Panc1 (cell line): Measurements from ENCODE around the gene ARID5B. TPM values are rescaled to one million over a fixed set of nuclear protein-coding genes. Genes with fewer than 3 reads are reported as not detected.

ENCODE experiments used
- ATAC-seq: fragments of 200-7000 bp; cut with Tn5 transposase; 2 replicates; pipeline ENCODE4 v1.9.1; 2020; ENCODE audit warnings: mild to moderate bottlenecking, moderate library complexity
- BruUV-seq: library from RNA; stranded (reverse); fragments of 400-500 nt; replicated peaks from 2 replicates; lab custom pipeline; 2021; lab: Mats Ljungman, UMichigan
- CTCF ChIA-PET: fragments of 300-600 bp; sonication (Branson Sonifier 250); formaldehyde crosslinking; loops from one replicate; lab custom pipeline; 2022; ENCODE audit warnings: antibody characterized with exemption; lab: Charles Lee
- POLR2A ChIA-PET: fragments of 300-600 bp; sonication (Branson Sonifier 250); formaldehyde crosslinking; loops from one replicate; lab custom pipeline; 2022; ENCODE audit warnings: antibody characterized with exemption; lab: Charles Lee
- DNase-seq: peaks from one replicate; pipeline ENCODE4 v3.0.0-alpha.2; 2010; ENCODE audit warnings: low read depth, low spot score
- H3K27ac ChIP-seq: 2 replicates; pipeline ENCODE4 v1.5.1; 2011; ENCODE audit warnings: mild to moderate bottlenecking, low read length, inconsistent platforms
- H3K27me3 ChIP-seq: fragments of 200-500 bp; sonication (Bioruptor generic); 2 replicates; pipeline ENCODE4 v1.6.0; 2014; ENCODE audit warnings: low read length, inconsistent platforms; ENCODE audit not compliant: control insufficient read depth, insufficient read depth
- H3K36me3 ChIP-seq: fragments of 200-500 bp; sonication (Bioruptor generic); 2 replicates; pipeline ENCODE4 v1.5.1; 2014; ENCODE audit warnings: inconsistent platforms, mild to moderate bottlenecking, low read length, moderate library complexity; ENCODE audit not compliant: control insufficient read depth, insufficient read depth
- H3K4me1 ChIP-seq: 2 replicates; pipeline ENCODE4 v1.5.1; 2011; ENCODE audit warnings: inconsistent platforms, mild to moderate bottlenecking, low read length, moderate library complexity; ENCODE audit not compliant: control insufficient read depth, insufficient read depth
- H3K4me3 ChIP-seq, 2 experiments: 2 replicates each; pipeline ENCODE4 v1.5.1; 2011 to 2012; ENCODE audit warnings: low read depth in 2 of 2, low read length in 2 of 2, mild to moderate bottlenecking in 2 of 2, inconsistent platforms in 1 of 2, moderate library complexity in 1 of 2
- H3K9me3 ChIP-seq: fragments of 200-500 bp; sonication (Bioruptor generic); 2 replicates; pipeline ENCODE4 v1.5.1; 2014; ENCODE audit warnings: low read depth, mild to moderate bottlenecking, inconsistent platforms, low read length, moderate library complexity; ENCODE audit not compliant: control insufficient read depth, insufficient read depth
- CTCF ChIP-seq: fragments of 450-650 bp; IDR thresholded peaks from 2 replicates; pipeline ENCODE4 v1.5.1; 2017; ENCODE audit warnings: mild to moderate bottlenecking
- POLR2AphosphoS5 ChIP-seq: IDR thresholded peaks from 2 replicates; pipeline ENCODE4 v1.6.1; 2012; ENCODE audit warnings: mild to moderate bottlenecking, low read depth, low read length, moderate library complexity
- SIN3A ChIP-seq: IDR thresholded peaks from 2 replicates; pipeline ENCODE4 v1.6.1; 2012; ENCODE audit warnings: low read depth, mild to moderate bottlenecking, low read length, moderate library complexity, borderline replicate concordance; ENCODE audit not compliant: insufficient read depth
- TCF7L2 ChIP-seq: IDR thresholded peaks from 2 replicates; pipeline ENCODE4 v1.6.1; 2011; ENCODE audit warnings: mild to moderate bottlenecking, low read depth, low read length, inconsistent platforms
- in situ Hi-C: cut with HindIII; loops from 2 replicates; pipeline ENCODE4 v1.10.0; 2016; ENCODE audit warnings: low sequenced_read_pairs, low pct_unique_long_range_greater_than_20kb
- intact Hi-C: fragments of 100-400 bp; cut with micrococcal nuclease; formaldehyde crosslinking; loops from one replicate; pipeline ENCODE4 v1.10.0; 2022; ENCODE audit not compliant: unreplicated experiment
- total RNA-seq: library from RNA; stranded (reverse); gene quantifications from one replicate; pipeline ENCODE4 v1.2.1, GENCODE V29; 2021; ENCODE audit not compliant: unreplicated experiment
- TF ChIP-seq, protein P1 (sequence below), 2 experiments: IDR thresholded peaks; 2 replicates each; pipeline ENCODE4 v1.6.1; 2011 to 2012; ENCODE audit warnings: low read depth in 2 of 2, control low read depth in 1 of 2, low read length in 1 of 2, mild to moderate bottlenecking in 1 of 2, moderate library complexity in 1 of 2; ENCODE audit not compliant: insufficient read depth in 1 of 2

Gene ARID5B
- total RNA-seq, 1 experiment from 2014 or later: 22.7 TPM

GRCh38 chr10:62077330-62078015, 176.0 kb downstream of the ARID5B start:
- CTCF ChIA-PET: no interaction called here
- H3K27me3 ChIP-seq: no peaks in the 10 kb centered on the region
- in situ Hi-C loops: no loop called here
- BruUV-seq: no TSS peak
- H3K36me3 ChIP-seq: no peaks in the 10 kb centered on the region
- intact Hi-C loops: no loop called here
- peaks cover 30% of the 10 kb centered on the region for H3K4me1 ChIP-seq
- peak overlapping the region; percentile 60 for H3K27ac ChIP-seq
- DNase-seq (no peak), ATAC-seq (no peak)
- TF ChIP-seq SIN3A: no peak
- no peak for TF ChIP-seq POLR2AphosphoS5
- TF ChIP-seq TCF7L2: no peak
- TF ChIP-seq, protein P1, sequence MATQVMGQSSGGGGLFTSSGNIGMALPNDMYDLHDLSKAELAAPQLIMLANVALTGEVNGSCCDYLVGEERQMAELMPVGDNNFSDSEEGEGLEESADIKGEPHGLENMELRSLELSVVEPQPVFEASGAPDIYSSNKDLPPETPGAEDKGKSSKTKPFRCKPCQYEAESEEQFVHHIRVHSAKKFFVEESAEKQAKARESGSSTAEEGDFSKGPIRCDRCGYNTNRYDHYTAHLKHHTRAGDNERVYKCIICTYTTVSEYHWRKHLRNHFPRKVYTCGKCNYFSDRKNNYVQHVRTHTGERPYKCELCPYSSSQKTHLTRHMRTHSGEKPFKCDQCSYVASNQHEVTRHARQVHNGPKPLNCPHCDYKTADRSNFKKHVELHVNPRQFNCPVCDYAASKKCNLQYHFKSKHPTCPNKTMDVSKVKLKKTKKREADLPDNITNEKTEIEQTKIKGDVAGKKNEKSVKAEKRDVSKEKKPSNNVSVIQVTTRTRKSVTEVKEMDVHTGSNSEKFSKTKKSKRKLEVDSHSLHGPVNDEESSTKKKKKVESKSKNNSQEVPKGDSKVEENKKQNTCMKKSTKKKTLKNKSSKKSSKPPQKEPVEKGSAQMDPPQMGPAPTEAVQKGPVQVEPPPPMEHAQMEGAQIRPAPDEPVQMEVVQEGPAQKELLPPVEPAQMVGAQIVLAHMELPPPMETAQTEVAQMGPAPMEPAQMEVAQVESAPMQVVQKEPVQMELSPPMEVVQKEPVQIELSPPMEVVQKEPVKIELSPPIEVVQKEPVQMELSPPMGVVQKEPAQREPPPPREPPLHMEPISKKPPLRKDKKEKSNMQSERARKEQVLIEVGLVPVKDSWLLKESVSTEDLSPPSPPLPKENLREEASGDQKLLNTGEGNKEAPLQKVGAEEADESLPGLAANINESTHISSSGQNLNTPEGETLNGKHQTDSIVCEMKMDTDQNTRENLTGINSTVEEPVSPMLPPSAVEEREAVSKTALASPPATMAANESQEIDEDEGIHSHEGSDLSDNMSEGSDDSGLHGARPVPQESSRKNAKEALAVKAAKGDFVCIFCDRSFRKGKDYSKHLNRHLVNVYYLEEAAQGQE (IDR thresholded peaks at IDR 0.05; ENCODE audit: insufficient read depth in 1 of 2, low read depth in 2 of 2, low read length in 1 of 2): no peak
- no peak for TF ChIP-seq CTCF
- POLR2A ChIA-PET: interaction anchor here (0.6 kb wide), 1 partner anchor 13 kb away, joined by 3 read pairs; no protein-coding TSS in a partner anchor
- no peaks in the 10 kb centered on the region for H3K9me3 ChIP-seq
- no peak overlapping the region for H3K4me3 ChIP-seq

DNA sequence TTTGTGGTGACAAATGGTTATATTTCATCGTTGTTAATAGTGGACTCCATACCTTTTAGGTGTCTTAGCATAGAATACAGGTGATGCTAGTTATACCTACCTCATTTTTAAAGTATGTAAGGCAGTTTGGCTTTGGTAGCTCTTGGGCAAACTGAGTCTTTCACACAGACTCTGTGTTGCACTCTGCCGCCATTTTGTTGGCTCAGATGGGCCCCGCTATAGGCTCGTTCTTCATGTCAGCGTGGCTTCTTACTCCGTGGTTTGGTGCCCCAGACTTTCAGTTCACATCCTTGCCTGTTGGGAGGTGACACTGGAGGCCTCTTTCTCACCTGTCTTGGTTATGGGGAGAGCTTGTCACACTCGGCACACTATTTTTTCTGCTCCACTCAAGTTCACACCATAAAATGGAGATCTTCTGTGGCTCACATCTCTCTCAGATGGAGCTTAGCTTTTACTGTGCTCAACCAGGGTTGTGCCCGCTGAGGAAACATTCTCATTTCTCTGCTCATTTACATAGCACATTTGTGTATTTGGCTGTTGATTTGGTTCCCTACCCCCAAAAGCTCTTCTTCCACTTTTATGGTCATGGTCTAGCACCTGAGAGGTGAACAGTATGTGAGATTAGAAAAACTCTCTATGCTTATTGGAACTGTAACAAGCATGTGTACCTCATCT, 178.5 kb downstream of the ARID5B start:
- ChIA-PET POLR2A (interaction anchor here (0.6 kb wide), 1 partner anchor 109 kb away, joined by 5 read pairs; no protein-coding TSS in a partner anchor), CTCF (no interaction called here)
- no peak overlapping the region for H3K4me3 ChIP-seq
- intact Hi-C loops (no loop called here), in situ Hi-C loops (no loop called here)
- no peaks in the 10 kb centered on the region for H3K36me3 ChIP-seq
- H3K4me1 ChIP-seq: peaks cover 50% of the 10 kb centered on the region
- no peaks in the 10 kb centered on the region for H3K9me3 ChIP-seq
- ATAC-seq: no peak
- H3K27ac ChIP-seq: peak overlapping the region; percentile 68
- no peaks in the 10 kb centered on the region for H3K27me3 ChIP-seq
- TF ChIP-seq TCF7L2 (no peak), SIN3A (no peak), CTCF (no peak), POLR2AphosphoS5 (no peak)
- TF ChIP-seq, protein P1 (IDR thresholded peaks at IDR 0.05; ENCODE audit: insufficient read depth in 1 of 2, low read depth in 2 of 2, low read length in 1 of 2): no peak
- DNase-seq: no peak
- BruUV-seq: no TSS peak
